ENCODE results near the gene CEP85. TPM values are rescaled to one million over a fixed set of nuclear protein-coding genes. Genes with fewer than 3 reads are reported as not detected.

Gene CEP85
- total and polyA plus RNA-seq, 9 of the 15 experiments (the other 6 are each of a cell fraction or from before 2014, with no cell fraction given), result 42.1 to 140 (median 92.6) TPM

GRCh38 chr1:26321315-26322041 lies 87.5 kb downstream of the CEP85 start (continued):
- TF ChIP-seq DEAF1 (CRISPR knock-in tag; IDR thresholded peaks at IDR 0.05) (peak; percentile 98), ZBTB17 (CRISPR knock-in tag; IDR thresholded peaks at IDR 0.05) (0 out of 2 replicates have a peak, but pooled peaks have one; percentile 28), JUND (IDR thresholded peaks at IDR 0.05; ENCODE audit: borderline replicate concordance, low read depth, low read length) (peak; percentile 59; the same call in 1 of the 2 replicates), JUND (tag; IDR thresholded peaks at IDR 0.05; ENCODE audit: borderline replicate concordance, low read depth, low read length) (peak; percentile 66; the same call in 1 of the 3 replicates), ZNF830 (CRISPR knock-in tag; IDR thresholded peaks at IDR 0.05) (peak; percentile 30; the same call in 1 of the 2 replicates), FOSL1 (tag; conservative IDR thresholded peaks at IDR 0.05) (peak; percentile 47; the same call in 1 of the 2 replicates), MAZ (CRISPR knock-in tag; conservative IDR thresholded peaks at IDR 0.05 in 1 of 2, IDR thresholded peaks at IDR 0.05 in 1 of 2) (peak; percentile 82 to 86), ZNF24 (IDR thresholded peaks at IDR 0.05) (peak; percentile 86), ZNF395 (CRISPR knock-in tag; IDR thresholded peaks at IDR 0.05) (peak; percentile 28; the same call in 1 of the 2 replicates), ZNF3 (CRISPR knock-in tag; IDR thresholded peaks at IDR 0.05) (no peak), CBX3 (IDR thresholded peaks at IDR 0.05; ENCODE audit: borderline replicate concordance in 1 of 2, low read length in 2 of 2) (peak in 1 of 2 experiments; percentile 14; a peak in 1 of 3 replicates), HIVEP1 (CRISPR knock-in tag; IDR thresholded peaks at IDR 0.05) (0 out of 2 replicates have a peak, but pooled peaks have one; percentile 26), ZC3H11A (IDR thresholded peaks at IDR 0.05; ENCODE audit: low read depth, low read length) (0 out of 2 replicates have a peak, but pooled peaks have one; percentile 30), TBL1XR1 (IDR thresholded peaks at IDR 0.05; ENCODE audit: low read length in 2 of 2) (peak in 1 of 2 experiments; percentile 29; a peak in 1 of 4 replicates), ATF7 (IDR thresholded peaks at IDR 0.05) (peak; percentile 46; the same call in 1 of the 2 replicates), ARID2 (IDR thresholded peaks at IDR 0.05) (peak; percentile 97), BHLHE40 (IDR thresholded peaks at IDR 0.05; ENCODE audit: low read length) (peak; percentile 29; the same call in 1 of the 2 replicates), RAD21 (CRISPR knock-in tag; conservative IDR thresholded peaks at IDR 0.05 in 1 of 2, IDR thresholded peaks at IDR 0.05 in 1 of 2) (peak; percentile 99), NCOA1 (IDR thresholded peaks at IDR 0.05; ENCODE audit: low read depth) (peak; percentile 10; the same call in 1 of the 2 replicates), TBP (optimal IDR thresholded peaks at IDR 0.05; ENCODE audit: low read depth, low read length) (peak; percentile 46), USF2 (CRISPR knock-in tag; IDR thresholded peaks at IDR 0.05) (no peak), RB1 (IDR thresholded peaks at IDR 0.05; ENCODE audit: low read depth) (peak; percentile 71; the same call in 1 of the 2 replicates)

Data from K562 (cell line).